Measurements from ENCODE around the gene ARSA. TPM values are rescaled to one million over a fixed set of nuclear protein-coding genes. Genes with fewer than 3 reads are reported as not detected.

The ARSA gene
- total and polyA plus RNA-seq, 2 of the 13 experiments (the other 11 are each of a cell fraction or from before 2014, with no cell fraction given) = 9.0 to 11.5 TPM

DNA sequence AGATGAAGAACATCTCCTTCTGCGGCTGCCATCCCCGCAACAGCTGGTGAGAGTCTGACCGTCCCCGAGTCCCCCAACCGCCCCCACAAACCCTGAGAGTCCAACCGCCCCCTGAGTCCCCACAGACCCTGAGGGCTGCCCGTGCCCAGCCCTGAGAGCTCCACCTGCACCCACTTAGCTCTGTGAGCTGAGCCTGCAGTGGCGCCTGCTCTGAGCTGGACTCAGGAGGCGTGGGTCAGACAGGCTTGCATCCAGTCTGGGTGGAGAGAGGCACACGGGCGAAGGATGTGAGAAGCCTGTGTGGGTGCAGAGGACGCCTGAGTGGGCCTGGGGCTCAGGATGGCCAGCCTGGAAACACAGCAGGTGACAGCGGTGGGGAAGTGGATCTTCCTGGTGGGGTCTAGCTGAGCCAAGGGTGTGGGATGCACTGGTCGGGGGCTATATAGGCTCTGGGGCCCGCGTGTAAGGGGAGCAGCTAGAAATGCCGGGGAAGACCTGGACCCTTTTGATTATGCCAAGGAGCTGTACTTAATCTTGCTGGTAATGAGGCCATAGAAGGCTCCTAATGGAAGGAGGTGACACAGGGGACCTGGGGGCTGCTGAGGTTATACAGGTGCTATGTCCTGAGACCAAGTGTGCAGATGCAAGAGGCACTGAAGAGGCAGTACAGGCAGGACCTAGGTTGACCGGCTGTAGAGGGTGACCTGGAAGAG, 20.9 kb downstream of the ARSA start:
- CTCF ChIA-PET (ENCODE audit: low intra/inter-chr PET ratio, low total read pairs) = no interaction called here
- TF ChIP-seq ZNF761 (CRISPR knock-in tag; conservative IDR thresholded peaks at IDR 0.05) (no peak), ZFP36 (IDR thresholded peaks at IDR 0.05; ENCODE audit: borderline replicate concordance, low read depth, low read length, partially characterized antibody) (no peak), PLRG1 (conservative IDR thresholded peaks at IDR 0.05) (no peak), FOXK1 (CRISPR knock-in tag; IDR thresholded peaks at IDR 0.05; ENCODE audit: borderline replicate concordance, low read depth) (no peak), NFATC3 (CRISPR knock-in tag; IDR thresholded peaks at IDR 0.05) (no peak), ZNF510 (CRISPR knock-in tag; IDR thresholded peaks at IDR 0.05; ENCODE audit: low read depth) (no peak), ZNF577 (CRISPR knock-in tag; IDR thresholded peaks at IDR 0.05; ENCODE audit: borderline replicate concordance, low read depth) (no peak)
- TF ChIP-seq, protein P1, sequence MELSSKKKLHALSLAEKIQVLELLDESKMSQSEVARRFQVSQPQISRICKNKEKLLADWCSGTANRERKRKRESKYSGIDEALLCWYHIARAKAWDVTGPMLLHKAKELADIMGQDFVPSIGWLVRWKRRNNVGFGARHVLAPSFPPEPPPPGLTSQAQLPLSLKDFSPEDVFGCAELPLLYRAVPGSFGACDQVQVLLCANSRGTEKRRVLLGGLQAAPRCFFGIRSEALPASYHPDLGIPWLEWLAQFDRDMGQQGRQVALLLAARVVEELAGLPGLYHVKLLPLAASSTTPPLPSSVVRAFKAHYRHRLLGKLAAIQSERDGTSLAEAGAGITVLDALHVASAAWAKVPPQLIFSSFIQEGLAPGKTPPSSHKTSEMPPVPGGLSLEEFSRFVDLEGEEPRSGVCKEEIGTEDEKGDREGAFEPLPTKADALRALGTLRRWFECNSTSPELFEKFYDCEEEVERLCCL (CRISPR knock-in tag; IDR thresholded peaks at IDR 0.05; ENCODE audit: borderline replicate concordance) = no peak
- TF ChIP-seq, protein P2, sequence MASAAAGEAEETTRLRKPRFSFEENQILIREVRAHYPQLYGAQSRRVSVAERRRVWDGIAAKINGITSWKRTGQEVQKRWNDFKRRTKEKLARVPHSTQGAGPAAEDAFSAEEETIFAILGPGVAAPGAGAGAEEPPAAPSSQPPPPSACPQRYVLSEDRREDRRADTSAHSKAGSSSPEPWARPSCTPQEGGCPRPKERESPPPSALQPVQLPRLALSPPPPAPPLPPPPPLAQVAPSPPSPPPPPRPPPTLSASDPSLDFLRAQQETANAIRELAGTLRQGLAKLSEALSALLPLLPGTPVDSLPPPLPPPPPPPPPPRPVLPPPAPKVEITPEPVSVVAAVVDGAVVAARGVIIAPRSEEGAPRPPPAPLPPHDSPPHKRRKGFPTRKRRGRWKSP (CRISPR knock-in tag; IDR thresholded peaks at IDR 0.05) = no peak
- TF ChIP-seq, protein P3, sequence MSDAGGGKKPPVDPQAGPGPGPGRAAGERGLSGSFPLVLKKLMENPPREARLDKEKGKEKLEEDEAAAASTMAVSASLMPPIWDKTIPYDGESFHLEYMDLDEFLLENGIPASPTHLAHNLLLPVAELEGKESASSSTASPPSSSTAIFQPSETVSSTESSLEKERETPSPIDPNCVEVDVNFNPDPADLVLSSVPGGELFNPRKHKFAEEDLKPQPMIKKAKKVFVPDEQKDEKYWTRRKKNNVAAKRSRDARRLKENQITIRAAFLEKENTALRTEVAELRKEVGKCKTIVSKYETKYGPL (CRISPR knock-in tag; IDR thresholded peaks at IDR 0.05) = no peak
- in situ Hi-C loops (cut with HindIII; ENCODE audit: extremely low pct_ligation_motif_present, low pct_unique_long_range_greater_than_20kb) = no loop called here
- Histone ChIP-seq H3K9me3 (ENCODE audit: low read length) (no peaks in the 10 kb centered on the region), H3K4me2 (ENCODE audit: low read depth, low read length) (no peak overlapping the region), H4K20me1 (ENCODE audit: insufficient read depth, low read length) (no peaks in the 10 kb centered on the region), H3K4me3 (replicated peaks in 1 of 3; ENCODE audit: insufficient read depth in 1 of 3, low read depth in 2 of 3, low read length in 3 of 3) (no peak overlapping the region), H3K79me2 (ENCODE audit: insufficient read depth, low read length) (no peaks in the 10 kb centered on the region), H3K36me3 (replicated peaks in 1 of 2; ENCODE audit: control insufficient read depth in 1 of 2, insufficient read depth in 2 of 2, low read length in 2 of 2) (no peaks in the 10 kb centered on the region), H3K4me1 (ENCODE audit: insufficient read depth, low read length) (no peaks in the 10 kb centered on the region), H3K27me3 (ENCODE audit: control insufficient read depth in 1 of 2, insufficient read depth in 2 of 2, low read length in 2 of 2) (peaks cover 0 to 6% of the 10 kb centered on the region in 2 experiments; a peak in 2 of 5 replicates), H3K27ac (ENCODE audit: extremely low read length, insufficient read depth, low read length) (no peak overlapping the region), H2AFZ (ENCODE audit: low read length) (no peak overlapping the region), H3K9ac (ENCODE audit: insufficient read depth, low read depth, low read length) (no peak overlapping the region)
- no TSS peak for BruUV-seq (replicated peaks)
- ATAC-seq (no peak), DNase-seq (ENCODE audit: low spot score) (no peak), FAIRE-seq (no peak)
- POLR2A ChIA-PET = no interaction called here
- intact Hi-C loops (cut with micrococcal nuclease; ENCODE audit: unreplicated experiment) = no loop called here
- 86% methylated on average over 17 of the region's 18 CpGs for WGBS (ENCODE audit: low lambda C conversion rate)

All from HepG2 (cell line).